Measurements from ENCODE around the gene COA4. TPM values are rescaled to one million over a fixed set of nuclear protein-coding genes. Genes with fewer than 3 reads are reported as not detected.

The COA4 gene
- total and polyA plus RNA-seq, 4 donors, result 37.6 to 94.2 (median 76.2) TPM

- no peaks in the 10 kb centered on the region for H3K9me3 ChIP-seq (ENCODE audit: control insufficient read depth in 4 of 4, low read length in 3 of 4)
- DNase-seq (ENCODE audit: low spot score), result no peak
- H3K27ac ChIP-seq (ENCODE audit: low read depth in 1 of 2, low read length in 2 of 2), result no peak overlapping the region
- no peak overlapping the region for H3K4me3 ChIP-seq (ENCODE audit: low read depth in 1 of 3, low read length in 3 of 3)
- no peaks in the 10 kb centered on the region for H3K27me3 ChIP-seq (ENCODE audit: control insufficient read depth in 4 of 4, insufficient read depth in 4 of 4, low read length in 3 of 4)
- H3K36me3 ChIP-seq (ENCODE audit: control insufficient read depth in 4 of 4, insufficient read depth in 3 of 4, low read depth in 1 of 4, low read length in 3 of 4), result peaks cover 0 to 15% (median 7%) of the 10 kb centered on the region in 4 donors
- H3K9ac ChIP-seq (ENCODE audit: low read depth in 1 of 2, low read length in 2 of 2), result no peak overlapping the region
- no peak for TF ChIP-seq NR2F2 (IDR thresholded peaks at IDR 0.05)
- TF ChIP-seq REST (IDR thresholded peaks at IDR 0.05), result no peak
- no peak for TF ChIP-seq MAX (IDR thresholded peaks at IDR 0.05)
- TF ChIP-seq HNF4A (conservative IDR thresholded peaks at IDR 0.05), result no peak
- no peak for TF ChIP-seq FOXA1 (IDR thresholded peaks at IDR 0.05)
- TF ChIP-seq HNF4G (IDR thresholded peaks at IDR 0.05), result no peak
- WGBS, result 98% methylated on average over 2 of the region's 2 CpGs
- H3K4me1 ChIP-seq (ENCODE audit: control insufficient read depth in 4 of 4, insufficient read depth in 4 of 4, low read length in 3 of 4), result no peaks in the 10 kb centered on the region
These were observed 43.6 kb downstream of the COA4 start for GRCh38 chr11:73833067-73833466.

GRCh38 chr11:73830261-73830660, 46.4 kb downstream of the COA4 start:
- DNase-seq (ENCODE audit: low spot score), result no peak
- Histone ChIP-seq H3K4me3 (ENCODE audit: low read depth in 1 of 3, low read length in 3 of 3) (no peak overlapping the region), H3K27me3 (ENCODE audit: control insufficient read depth in 4 of 4, insufficient read depth in 4 of 4, low read length in 3 of 4) (no peaks in the 10 kb centered on the region), H3K36me3 (ENCODE audit: control insufficient read depth in 4 of 4, insufficient read depth in 3 of 4, low read depth in 1 of 4, low read length in 3 of 4) (peaks cover 0 to 19% (median 7%) of the 10 kb centered on the region in 4 donors), H3K27ac (ENCODE audit: low read depth in 1 of 2, low read length in 2 of 2) (no peak overlapping the region), H3K9me3 (ENCODE audit: control insufficient read depth in 4 of 4, low read length in 3 of 4) (no peaks in the 10 kb centered on the region), H3K9ac (ENCODE audit: low read depth in 1 of 2, low read length in 2 of 2) (no peak overlapping the region), H3K4me1 (ENCODE audit: control insufficient read depth in 4 of 4, insufficient read depth in 4 of 4, low read length in 3 of 4) (no peaks in the 10 kb centered on the region)
- 95% methylated on average over 1 of the region's 1 CpG for WGBS
- no peak for TF ChIP-seq FOXA2 (IDR thresholded peaks at IDR 0.05)
- no peak for TF ChIP-seq TAF1 (conservative IDR thresholded peaks at IDR 0.05)
- TF ChIP-seq ATF3 (IDR thresholded peaks at IDR 0.05), result no peak
- TF ChIP-seq SP1 (IDR thresholded peaks at IDR 0.05), result no peak
- TF ChIP-seq JUND (IDR thresholded peaks at IDR 0.05), result no peak
- TF ChIP-seq HNF4A (conservative IDR thresholded peaks at IDR 0.05), result no peak
- TF ChIP-seq MAX (IDR thresholded peaks at IDR 0.05), result no peak
- TF ChIP-seq NR2F2 (IDR thresholded peaks at IDR 0.05), result no peak
- TF ChIP-seq GABPA (IDR thresholded peaks at IDR 0.05 in 1 of 2, conservative IDR thresholded peaks at IDR 0.05 in 1 of 2), result no peak
- no peak for TF ChIP-seq CTCF (IDR thresholded peaks at IDR 0.05; ENCODE audit: low read depth, low read length, missing input control)

Other genes with a start within 250 kb of the COA4 start
- gene PLEKHB1, start 230.3 kb downstream of the COA4 start, total RNA-seq, result 1 to 10 TPM in 1 of 2 donors, under 1 TPM in 1; 0.75 to 1.3 TPM
- 1 to 10 TPM in 1 of 2 donors, under 1 TPM in 1; 0.92 to 1.4 TPM for gene PLEKHB1, start 230.3 kb downstream of the COA4 start, polyA plus RNA-seq
- gene RAB6A, start 115.8 kb downstream of the COA4 start, total RNA-seq, result 100 to 1,000 TPM in 1 of 2 donors, 10 to 100 TPM in 1; 36.0 to 165 TPM
- 10 to 100 TPM; 47.6 to 55.5 TPM for gene RAB6A, start 115.8 kb downstream of the COA4 start, polyA plus RNA-seq
- 10 to 100 TPM; 12.6 to 22.7 TPM for gene MRPL48, start 89.0 kb downstream of the COA4 start, total RNA-seq
- gene MRPL48, start 89.0 kb downstream of the COA4 start, polyA plus RNA-seq, result 10 to 100 TPM; 17.3 to 34.1 TPM
- gene PAAF1, start 153 bp upstream of the COA4 start, total RNA-seq, result 1 to 10 TPM; 5.3 to 7.7 TPM
- gene PAAF1, start 153 bp upstream of the COA4 start, polyA plus RNA-seq, result 10 to 100 TPM in 1 of 2 donors, 1 to 10 TPM in 1; 9.0 to 10.4 TPM
- under 1 TPM in 1 of 2 donors, not detected in 1; 0.08 TPM for gene DNAJB13, start 74.2 kb upstream of the COA4 start, total RNA-seq
- not detected for gene DNAJB13, start 74.2 kb upstream of the COA4 start, polyA plus RNA-seq
- gene UCP2, start 106.0 kb upstream of the COA4 start, total RNA-seq, result 100 to 1,000 TPM in 1 of 2 donors, 10 to 100 TPM in 1; 11.0 to 137 TPM
- 10 to 100 TPM; 10.4 to 16.1 TPM for gene UCP2, start 106.0 kb upstream of the COA4 start, polyA plus RNA-seq
- 1 to 10 TPM in 1 of 2 donors, under 1 TPM in 1; 0.47 to 1.3 TPM for gene UCP3, start 132.2 kb upstream of the COA4 start, total RNA-seq
- under 1 TPM; 0.07 to 0.21 TPM for gene UCP3, start 132.2 kb upstream of the COA4 start, polyA plus RNA-seq